ENCODE measurements around the gene HERC4.
"Not testable (repeated sequence)": the region's sequence is repeated elsewhere in the genome, so short reads cannot be mapped to it uniquely, and the experiment has no call there.

Gene HERC4

GRCh38 chr10:68092512-68092911 lies 17.4 kb upstream of the HERC4 start:
- no peak for DNase-seq (ENCODE audit: low read depth in 2 of 3, low spot score in 2 of 3)

- DNase-seq (ENCODE audit: low read depth in 2 of 3, low spot score in 2 of 3): no peak
Measured at GRCh38 chr10:68090586-68090985, 15.5 kb upstream of the HERC4 start.

GRCh38 chr10:68088740-68089139 lies 13.7 kb upstream of the HERC4 start:
- no peak for DNase-seq (ENCODE audit: low read depth in 2 of 3, low spot score in 2 of 3)

- no peak for DNase-seq (ENCODE audit: low read depth in 2 of 3, low spot score in 2 of 3)
Measured at GRCh38 chr10:68087685-68088401, 12.8 kb upstream of the HERC4 start.

- no peak for DNase-seq (ENCODE audit: low read depth in 2 of 3, low spot score in 2 of 3)
Measured at GRCh38 chr10:68086910-68087684, 12.0 kb upstream of the HERC4 start.

GRCh38 chr10:68086011-68086410 lies 10.9 kb upstream of the HERC4 start:
- no peak for DNase-seq (ENCODE audit: low read depth in 2 of 3, low spot score in 2 of 3)

GRCh38 chr10:68084469-68084868 lies 9.4 kb upstream of the HERC4 start:
- DNase-seq (ENCODE audit: low read depth in 2 of 3, low spot score in 2 of 3): no peak

- no peak for DNase-seq (ENCODE audit: low read depth in 2 of 3, low spot score in 2 of 3)
Measured at GRCh38 chr10:68083953-68084352, 8.9 kb upstream of the HERC4 start.

GRCh38 chr10:68082872-68083271 lies 7.8 kb upstream of the HERC4 start:
- no peak for DNase-seq (ENCODE audit: low read depth in 2 of 3, low spot score in 2 of 3)

GRCh38 chr10:68081916-68082315 lies 6.8 kb upstream of the HERC4 start:
- no peak for DNase-seq (ENCODE audit: low read depth in 2 of 3, low spot score in 2 of 3)

- DNase-seq (ENCODE audit: low read depth in 2 of 3, low spot score in 2 of 3): no peak
Measured at GRCh38 chr10:68080853-68081431, 5.9 kb upstream of the HERC4 start.

- DNase-seq (ENCODE audit: low read depth in 2 of 3, low spot score in 2 of 3): no peak
Measured at GRCh38 chr10:68079434-68079833, 4.4 kb upstream of the HERC4 start.

GRCh38 chr10:68077026-68077425 lies 1.9 kb upstream of the HERC4 start:
- no peak for DNase-seq (ENCODE audit: low read depth in 2 of 3, low spot score in 2 of 3)

GRCh38 chr10:68076081-68076480 lies 998 bp upstream of the HERC4 start:
- not testable (repeated sequence) for DNase-seq (ENCODE audit: low read depth in 2 of 3, low spot score in 2 of 3)

- no peak for DNase-seq (ENCODE audit: low read depth in 2 of 3, low spot score in 2 of 3)
Measured at GRCh38 chr10:68075550-68076004, 494 bp upstream of the HERC4 start.

- peak in 1 of 3 experiments; percentile 13 for DNase-seq (ENCODE audit: low read depth in 2 of 3, low spot score in 2 of 3)
Measured at GRCh38 chr10:68074031-68074774, 880 bp downstream of the HERC4 start.

- DNase-seq (ENCODE audit: low read depth in 2 of 3, low spot score in 2 of 3): no peak
Measured at GRCh38 chr10:68073631-68074030, 1.5 kb downstream of the HERC4 start.

GRCh38 chr10:68067508-68067907 lies 7.6 kb downstream of the HERC4 start:
- no peak for DNase-seq (ENCODE audit: low read depth in 2 of 3, low spot score in 2 of 3)

- no peak for DNase-seq (ENCODE audit: low read depth in 2 of 3, low spot score in 2 of 3)
Measured at GRCh38 chr10:68067029-68067428, 8.1 kb downstream of the HERC4 start.

GRCh38 chr10:68053553-68053952 lies 21.5 kb downstream of the HERC4 start:
- no peak for DNase-seq (ENCODE audit: low read depth in 2 of 3, low spot score in 2 of 3)

- no peak for DNase-seq (ENCODE audit: low read depth in 2 of 3, low spot score in 2 of 3)
Measured at GRCh38 chr10:68052463-68052862, 22.6 kb downstream of the HERC4 start.

All from activated CD8-positive, alpha-beta memory T cell treated with anti-CD3 and anti-CD28 coated beads for 48 hours (primary cell).